ENCODE data around the gene SPTB.
A peak's percentile ranks its signal among the peaks of the same experiment; 100 is the strongest.

SPTB gene

GRCh38 chr14:64762044-64763034, 117.4 kb downstream of the SPTB start:
- H3K4me1 ChIP-seq (ENCODE audit: low read length): peaks cover 6% of the 10 kb centered on the region; the same call in 1 of the 2 replicates
- H3K9me3 ChIP-seq (ENCODE audit: insufficient read depth, low read length): no peaks in the 10 kb centered on the region
- H3K9ac ChIP-seq (ENCODE audit: low read length): no peak overlapping the region
- H3K27ac ChIP-seq (ENCODE audit: low read length): no peak overlapping the region
- H3K27me3 ChIP-seq (ENCODE audit: low read depth, low read length): peaks cover 25% of the 10 kb centered on the region
- no peak for TF ChIP-seq EZH2phosphoT487 (IDR thresholded peaks at IDR 0.05; ENCODE audit: low read depth)
- TF ChIP-seq, protein P1, sequence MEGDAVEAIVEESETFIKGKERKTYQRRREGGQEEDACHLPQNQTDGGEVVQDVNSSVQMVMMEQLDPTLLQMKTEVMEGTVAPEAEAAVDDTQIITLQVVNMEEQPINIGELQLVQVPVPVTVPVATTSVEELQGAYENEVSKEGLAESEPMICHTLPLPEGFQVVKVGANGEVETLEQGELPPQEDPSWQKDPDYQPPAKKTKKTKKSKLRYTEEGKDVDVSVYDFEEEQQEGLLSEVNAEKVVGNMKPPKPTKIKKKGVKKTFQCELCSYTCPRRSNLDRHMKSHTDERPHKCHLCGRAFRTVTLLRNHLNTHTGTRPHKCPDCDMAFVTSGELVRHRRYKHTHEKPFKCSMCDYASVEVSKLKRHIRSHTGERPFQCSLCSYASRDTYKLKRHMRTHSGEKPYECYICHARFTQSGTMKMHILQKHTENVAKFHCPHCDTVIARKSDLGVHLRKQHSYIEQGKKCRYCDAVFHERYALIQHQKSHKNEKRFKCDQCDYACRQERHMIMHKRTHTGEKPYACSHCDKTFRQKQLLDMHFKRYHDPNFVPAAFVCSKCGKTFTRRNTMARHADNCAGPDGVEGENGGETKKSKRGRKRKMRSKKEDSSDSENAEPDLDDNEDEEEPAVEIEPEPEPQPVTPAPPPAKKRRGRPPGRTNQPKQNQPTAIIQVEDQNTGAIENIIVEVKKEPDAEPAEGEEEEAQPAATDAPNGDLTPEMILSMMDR (IDR thresholded peaks at IDR 0.05; ENCODE audit: low read depth, low read length): no peak
- H4K20me1 ChIP-seq (ENCODE audit: insufficient read depth, low read length): no peaks in the 10 kb centered on the region
- H3K36me3 ChIP-seq (replicated peaks; ENCODE audit: low read depth, low read length): no peaks in the 10 kb centered on the region
- H3K79me2 ChIP-seq (ENCODE audit: low read length): no peaks in the 10 kb centered on the region
- H3K4me2 ChIP-seq (ENCODE audit: low read length): no peak overlapping the region
- H2AFZ ChIP-seq (ENCODE audit: low read depth, low read length): no peak overlapping the region
- no peak overlapping the region for H3K4me3 ChIP-seq (ENCODE audit: low read length)

GRCh38 chr14:64761441-64762043, 118.2 kb downstream of the SPTB start:
- no peaks in the 10 kb centered on the region for H3K9me3 ChIP-seq (ENCODE audit: insufficient read depth, low read length)
- no peak overlapping the region for H3K4me2 ChIP-seq (ENCODE audit: low read length)
- H3K79me2 ChIP-seq (ENCODE audit: low read length): no peaks in the 10 kb centered on the region
- H3K27me3 ChIP-seq (ENCODE audit: low read depth, low read length): peaks cover 25% of the 10 kb centered on the region
- H3K36me3 ChIP-seq (replicated peaks; ENCODE audit: low read depth, low read length): no peaks in the 10 kb centered on the region
- TF ChIP-seq, protein P1 (IDR thresholded peaks at IDR 0.05; ENCODE audit: low read depth, low read length): peak; percentile 43
- TF ChIP-seq EZH2phosphoT487 (IDR thresholded peaks at IDR 0.05; ENCODE audit: low read depth): no peak
- H2AFZ ChIP-seq (ENCODE audit: low read depth, low read length): no peak overlapping the region
- no peaks in the 10 kb centered on the region for H4K20me1 ChIP-seq (ENCODE audit: insufficient read depth, low read length)
- no peak overlapping the region for H3K9ac ChIP-seq (ENCODE audit: low read length)
- H3K4me1 ChIP-seq (ENCODE audit: low read length): peaks cover 6% of the 10 kb centered on the region; the same call in 1 of the 2 replicates
- H3K4me3 ChIP-seq (ENCODE audit: low read length): no peak overlapping the region
- H3K27ac ChIP-seq (ENCODE audit: low read length): no peak overlapping the region

DNA sequence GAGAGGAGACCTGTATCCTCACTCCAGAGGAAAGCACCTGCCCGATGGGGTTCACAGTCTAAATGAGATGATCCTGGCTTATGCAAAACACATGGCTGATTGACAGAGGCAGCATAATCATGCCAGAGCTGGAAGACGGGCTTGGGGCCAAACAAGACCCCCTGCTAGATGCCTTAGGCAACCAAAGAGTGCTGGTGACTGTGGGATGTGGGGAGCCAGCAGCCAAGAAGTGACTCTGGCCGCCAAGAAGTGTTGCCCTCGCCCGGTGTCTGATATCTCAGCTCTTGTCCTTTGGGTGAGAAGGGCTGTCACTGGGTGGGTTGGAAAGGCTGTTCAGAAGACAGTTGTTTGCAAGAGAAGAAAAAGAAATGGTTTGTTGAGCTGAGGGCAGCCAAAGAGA, 118.8 kb downstream of the SPTB start:
- Histone ChIP-seq H3K27ac (ENCODE audit: low read length) (no peak overlapping the region), H3K9ac (ENCODE audit: low read length) (no peak overlapping the region)

More for the DNA sequence above, 118.8 kb downstream of the SPTB start:
- no peaks in the 10 kb centered on the region for H3K9me3 ChIP-seq (ENCODE audit: insufficient read depth, low read length)
- H3K27me3 ChIP-seq (ENCODE audit: low read depth, low read length): peaks cover 25% of the 10 kb centered on the region
- H3K79me2 ChIP-seq (ENCODE audit: low read length): no peaks in the 10 kb centered on the region
- H3K4me2 ChIP-seq (ENCODE audit: low read length): no peak overlapping the region
- no peaks in the 10 kb centered on the region for H3K36me3 ChIP-seq (replicated peaks; ENCODE audit: low read depth, low read length)
- no peak overlapping the region for H3K4me3 ChIP-seq (ENCODE audit: low read length)
- H4K20me1 ChIP-seq (ENCODE audit: insufficient read depth, low read length): no peaks in the 10 kb centered on the region
- no peak for TF ChIP-seq EZH2phosphoT487 (IDR thresholded peaks at IDR 0.05; ENCODE audit: low read depth)
- TF ChIP-seq, protein P1 (IDR thresholded peaks at IDR 0.05; ENCODE audit: low read depth, low read length): no peak
- H3K4me1 ChIP-seq (ENCODE audit: low read length): peaks cover 6% of the 10 kb centered on the region; the same call in 1 of the 2 replicates
- no peak overlapping the region for H2AFZ ChIP-seq (ENCODE audit: low read depth, low read length)
